ENCODE measurements around the gene SCN9A. TPM values are rescaled to one million over a fixed set of nuclear protein-coding genes. Genes with fewer than 3 reads are reported as not detected.

Gene SCN9A
- total and polyA plus RNA-seq, 2 of the 4 experiments (the other 2 are of a cell fraction), result 40.1 to 135 TPM

GRCh38 chr2:166360426-166360825 lies 15.3 kb downstream of the SCN9A start:
- no peaks in the 10 kb centered on the region for H3K36me3 ChIP-seq (ENCODE audit: control insufficient read depth, insufficient read depth, low read length)
- H3K23ac ChIP-seq (ENCODE audit: low read depth, low read length), result no peak overlapping the region
- no peak overlapping the region for H3K4me3 ChIP-seq (ENCODE audit: insufficient read depth, low read depth, low read length)
- H4K91ac ChIP-seq (ENCODE audit: insufficient read depth, low read depth, low read length), result no peak overlapping the region
- no peak overlapping the region for H2BK120ac ChIP-seq (ENCODE audit: low read depth, low read length)
- no peak overlapping the region for H2AFZ ChIP-seq (replicated peaks; ENCODE audit: low read length, poor library complexity)
- intact Hi-C loops (cut with micrococcal nuclease) (loop anchor here (2.0 to 5.0 kb wide), 2 partner anchors 43 to 58 kb away; no protein-coding TSS in a partner anchor), in situ Hi-C loops (cut with MboI; ENCODE audit: low sequenced_read_pairs) (no loop called here), dilution Hi-C loops (cut with HindIII; ENCODE audit: low sequenced_read_pairs, unreplicated experiment) (no loop called here)
- H2AK9ac ChIP-seq (replicated peaks; ENCODE audit: low read depth, low read length, poor library complexity), result no peak overlapping the region
- no peaks in the 10 kb centered on the region for H3K9me1 ChIP-seq (ENCODE audit: insufficient read depth, low read length)
- no peak overlapping the region for H4K5ac ChIP-seq (ENCODE audit: low read depth, low read length)
- H4K8ac ChIP-seq (ENCODE audit: low read depth in 2 of 2, low read length in 2 of 2), result no peak overlapping the region
- H3K4ac ChIP-seq (ENCODE audit: low read depth, low read length), result no peak overlapping the region
- no peaks in the 10 kb centered on the region for H3K27me3 ChIP-seq (ENCODE audit: control insufficient read depth, insufficient read depth, low read length)
- ATAC-seq (ENCODE audit: low read depth) (no peak), DNase-seq (no peak)
- H2AK5ac ChIP-seq (ENCODE audit: low read depth, low read length), result no peak overlapping the region
- H3K9ac ChIP-seq (ENCODE audit: low read depth, low read length), result no peak overlapping the region
- no peak overlapping the region; the same call in 1 of the 2 replicates for H3K18ac ChIP-seq (ENCODE audit: low read depth, low read length)
- no peak overlapping the region for H3K56ac ChIP-seq (ENCODE audit: extremely low read depth, insufficient read depth, low read length)
- ChIA-PET POLR2A (ENCODE audit: unreplicated experiment) (no interaction called here), CTCF (interaction anchor here (0.6 to 1.7 kb wide), 5 partner anchors 9 to 45 kb away, joined by 3 to 11 read pairs (median 3); partner anchors contain the start of gene SCN9A)
- no peak overlapping the region for H3K14ac ChIP-seq (replicated peaks; ENCODE audit: low read depth, low read length)
- H2BK5ac ChIP-seq (ENCODE audit: low read depth, low read length, poor library complexity, severe bottlenecking), result no peak overlapping the region
- H2BK15ac ChIP-seq (ENCODE audit: low read depth, low read length), result no peak overlapping the region
- peaks cover 5% of the 10 kb centered on the region for H3K4me1 ChIP-seq (ENCODE audit: control insufficient read depth, insufficient read depth, low read length)
- no peak overlapping the region for H3K4me2 ChIP-seq (ENCODE audit: low read depth, low read length)
- H3K9me3 ChIP-seq (ENCODE audit: control insufficient read depth, insufficient read depth, low read length), result no peaks in the 10 kb centered on the region
- no peak overlapping the region for H2BK20ac ChIP-seq (ENCODE audit: low read depth, low read length)
- TF ChIP-seq RAD21 (IDR thresholded peaks at IDR 0.05; ENCODE audit: low read length), result no peak
- TF ChIP-seq CEBPB (IDR thresholded peaks at IDR 0.05; ENCODE audit: low read depth, low read length), result no peak
- TF ChIP-seq USF2 (IDR thresholded peaks at IDR 0.05; ENCODE audit: low read depth, low read length), result no peak
- TF ChIP-seq POLR2A (IDR thresholded peaks at IDR 0.05; ENCODE audit: low read depth, low read length), result no peak
- no peak for TF ChIP-seq SMC3 (IDR thresholded peaks at IDR 0.05; ENCODE audit: low read depth, low read length)
- TF ChIP-seq, protein P1, sequence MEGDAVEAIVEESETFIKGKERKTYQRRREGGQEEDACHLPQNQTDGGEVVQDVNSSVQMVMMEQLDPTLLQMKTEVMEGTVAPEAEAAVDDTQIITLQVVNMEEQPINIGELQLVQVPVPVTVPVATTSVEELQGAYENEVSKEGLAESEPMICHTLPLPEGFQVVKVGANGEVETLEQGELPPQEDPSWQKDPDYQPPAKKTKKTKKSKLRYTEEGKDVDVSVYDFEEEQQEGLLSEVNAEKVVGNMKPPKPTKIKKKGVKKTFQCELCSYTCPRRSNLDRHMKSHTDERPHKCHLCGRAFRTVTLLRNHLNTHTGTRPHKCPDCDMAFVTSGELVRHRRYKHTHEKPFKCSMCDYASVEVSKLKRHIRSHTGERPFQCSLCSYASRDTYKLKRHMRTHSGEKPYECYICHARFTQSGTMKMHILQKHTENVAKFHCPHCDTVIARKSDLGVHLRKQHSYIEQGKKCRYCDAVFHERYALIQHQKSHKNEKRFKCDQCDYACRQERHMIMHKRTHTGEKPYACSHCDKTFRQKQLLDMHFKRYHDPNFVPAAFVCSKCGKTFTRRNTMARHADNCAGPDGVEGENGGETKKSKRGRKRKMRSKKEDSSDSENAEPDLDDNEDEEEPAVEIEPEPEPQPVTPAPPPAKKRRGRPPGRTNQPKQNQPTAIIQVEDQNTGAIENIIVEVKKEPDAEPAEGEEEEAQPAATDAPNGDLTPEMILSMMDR (conservative IDR thresholded peaks at IDR 0.05; ENCODE audit: low read depth, low read length), result no peak
- no peak for TF ChIP-seq MAZ (IDR thresholded peaks at IDR 0.05; ENCODE audit: borderline replicate concordance, low read depth, low read length)
- TF ChIP-seq CHD1 (IDR thresholded peaks at IDR 0.05; ENCODE audit: low read depth, low read length), result no peak
- TF ChIP-seq NFE2L2 (IDR thresholded peaks at IDR 0.05; ENCODE audit: low read depth, low read length), result no peak
- TF ChIP-seq BHLHE40 (IDR thresholded peaks at IDR 0.05; ENCODE audit: low read depth, low read length), result no peak
- no peak for TF ChIP-seq RFX5 (IDR thresholded peaks at IDR 0.05; ENCODE audit: low read depth, low read length)
- no peak for TF ChIP-seq FOS (IDR thresholded peaks at IDR 0.05; ENCODE audit: low read depth, low read length)
- no peak for TF ChIP-seq MAFK (IDR thresholded peaks at IDR 0.05; ENCODE audit: low read depth, low read length)
- no peak for TF ChIP-seq RCOR1 (IDR thresholded peaks at IDR 0.05; ENCODE audit: insufficient replicate concordance, low read length)
- no peak for TF ChIP-seq MXI1 (IDR thresholded peaks at IDR 0.05; ENCODE audit: borderline replicate concordance, low read depth, low read length)
- no peak overlapping the region for H3K27ac ChIP-seq (ENCODE audit: insufficient read depth, low read length)
- H4K20me1 ChIP-seq (ENCODE audit: insufficient read depth, low read length), result no peaks in the 10 kb centered on the region
- H3K79me1 ChIP-seq (ENCODE audit: low read depth in 1 of 2, low read length in 2 of 2), result peaks cover 9 to 33% of the 10 kb centered on the region in 2 experiments
- no TSS peak for BruUV-seq (replicated peaks)
